ENCODE data around the gene RAB1B.

Gene RAB1B

GRCh38 chr11:66321606-66322005 lies 53.2 kb downstream of the RAB1B start:
- H3K36me3 ChIP-seq (ENCODE audit: control insufficient read depth, low read length): no peaks in the 10 kb centered on the region
- no peaks in the 10 kb centered on the region for H3K9me2 ChIP-seq (replicated peaks; ENCODE audit: control insufficient read depth, low read length)
- H4K20me1 ChIP-seq (ENCODE audit: control insufficient read depth, insufficient read depth, low read depth, low read length): no peaks in the 10 kb centered on the region
- H3K27me3 ChIP-seq (ENCODE audit: control insufficient read depth, low read length): no peaks in the 10 kb centered on the region
- peaks cover 8% of the 10 kb centered on the region; the same call in 1 of the 2 replicates for H3K9me3 ChIP-seq (ENCODE audit: control insufficient read depth, insufficient read depth, low read length)
- peaks cover 50% of the 10 kb centered on the region for H3K4me1 ChIP-seq (ENCODE audit: control insufficient read depth, low read length)
- H3F3A ChIP-seq (ENCODE audit: control insufficient read depth, insufficient read depth): peaks cover 11% of the 10 kb centered on the region
- no peak overlapping the region for H3K27ac ChIP-seq (ENCODE audit: low read depth, low read length)
- H3K4me3 ChIP-seq (ENCODE audit: low read length): no peak overlapping the region
- no peak overlapping the region for H3K4me2 ChIP-seq (ENCODE audit: low read length)
- H3K79me2 ChIP-seq (ENCODE audit: control insufficient read depth, low read length): no peaks in the 10 kb centered on the region
- TF ChIP-seq EZH2phosphoT487 (IDR thresholded peaks at IDR 0.05; ENCODE audit: borderline replicate concordance, low read length) (no peak), CTCF (IDR thresholded peaks at IDR 0.05; ENCODE audit: low read depth, low read length, poor library complexity, severe bottlenecking) (no peak)

GRCh38 chr11:66322732-66323427 lies 54.4 kb downstream of the RAB1B start:
- H3K9me3 ChIP-seq (ENCODE audit: control insufficient read depth, insufficient read depth, low read length): peaks cover 8% of the 10 kb centered on the region; the same call in 1 of the 2 replicates
- H4K20me1 ChIP-seq (ENCODE audit: control insufficient read depth, insufficient read depth, low read depth, low read length): no peaks in the 10 kb centered on the region
- H3K36me3 ChIP-seq (ENCODE audit: control insufficient read depth, low read length): no peaks in the 10 kb centered on the region
- no peaks in the 10 kb centered on the region for H3K27me3 ChIP-seq (ENCODE audit: control insufficient read depth, low read length)
- no peak overlapping the region for H3K27ac ChIP-seq (ENCODE audit: low read depth, low read length)
- H3K79me2 ChIP-seq (ENCODE audit: control insufficient read depth, low read length): no peaks in the 10 kb centered on the region
- H3K4me1 ChIP-seq (ENCODE audit: control insufficient read depth, low read length): peaks cover 50% of the 10 kb centered on the region
- no peaks in the 10 kb centered on the region for H3K9me2 ChIP-seq (replicated peaks; ENCODE audit: control insufficient read depth, low read length)
- H3K4me3 ChIP-seq (ENCODE audit: low read length): no peak overlapping the region
- H3K4me2 ChIP-seq (ENCODE audit: low read length): no peak overlapping the region
- H3F3A ChIP-seq (ENCODE audit: control insufficient read depth, insufficient read depth): peaks cover 7% of the 10 kb centered on the region
- TF ChIP-seq CTCF (IDR thresholded peaks at IDR 0.05; ENCODE audit: low read depth, low read length, poor library complexity, severe bottlenecking) (no peak), EZH2phosphoT487 (IDR thresholded peaks at IDR 0.05; ENCODE audit: borderline replicate concordance, low read length) (no peak)

- H3K4me1 ChIP-seq (ENCODE audit: control insufficient read depth, low read length): peaks cover 50% of the 10 kb centered on the region
- TF ChIP-seq CTCF (IDR thresholded peaks at IDR 0.05; ENCODE audit: low read depth, low read length, poor library complexity, severe bottlenecking) (no peak), EZH2phosphoT487 (IDR thresholded peaks at IDR 0.05; ENCODE audit: borderline replicate concordance, low read length) (no peak)
- H3K9me3 ChIP-seq (ENCODE audit: control insufficient read depth, insufficient read depth, low read length): peaks cover 8% of the 10 kb centered on the region; the same call in 1 of the 2 replicates
- no peaks in the 10 kb centered on the region for H4K20me1 ChIP-seq (ENCODE audit: control insufficient read depth, insufficient read depth, low read depth, low read length)
- H3K36me3 ChIP-seq (ENCODE audit: control insufficient read depth, low read length): no peaks in the 10 kb centered on the region
- no peak overlapping the region for H3K4me2 ChIP-seq (ENCODE audit: low read length)
- H3F3A ChIP-seq (ENCODE audit: control insufficient read depth, insufficient read depth): peaks cover under 1% of the 10 kb centered on the region; the same call in 1 of the 2 replicates
- H3K27ac ChIP-seq (ENCODE audit: low read depth, low read length): no peak overlapping the region
- H3K4me3 ChIP-seq (ENCODE audit: low read length): no peak overlapping the region
- no peaks in the 10 kb centered on the region for H3K9me2 ChIP-seq (replicated peaks; ENCODE audit: control insufficient read depth, low read length)
- no peaks in the 10 kb centered on the region for H3K79me2 ChIP-seq (ENCODE audit: control insufficient read depth, low read length)
- H3K27me3 ChIP-seq (ENCODE audit: control insufficient read depth, low read length): no peaks in the 10 kb centered on the region
Measured at GRCh38 chr11:66323684-66324083, 55.2 kb downstream of the RAB1B start.

Measured in DOHH2 (cell line).